Activated T-cell treated with anti-CD3 and anti-CD28 coated beads, Interleukin-2, amount 50 U/mL, for 24 hours (primary cell): ENCODE results near the gene LRRC56.

Experiments
- DNase-seq: peaks from one replicate; pipeline ENCODE4 v3.0.0-alpha.2; 2020
- H3K27ac Mint-ChIP-seq: 2 replicates; pipeline ENCODE4 v1.8.0; 2020; ENCODE audit warnings: mild to moderate bottlenecking, mixed read lengths
- H3K27me3 Mint-ChIP-seq: 2 replicates; pipeline ENCODE4 v1.8.0; 2020; ENCODE audit warnings: mixed read lengths
- H3K36me3 Mint-ChIP-seq: 2 replicates; pipeline ENCODE4 v1.8.0; 2020; ENCODE audit warnings: low read depth, mixed read lengths
- H3K4me1 Mint-ChIP-seq: 2 replicates; pipeline ENCODE4 v1.8.0; 2020; ENCODE audit warnings: low read depth, mixed read lengths
- H3K4me3 Mint-ChIP-seq: 2 replicates; pipeline ENCODE4 v1.8.0; 2020; ENCODE audit warnings: mild to moderate bottlenecking, moderate library complexity, mixed read lengths
- H3K9me3 Mint-ChIP-seq: 2 replicates; pipeline ENCODE4 v1.8.0; 2020; ENCODE audit warnings: mixed read lengths

LRRC56 gene

DNA sequence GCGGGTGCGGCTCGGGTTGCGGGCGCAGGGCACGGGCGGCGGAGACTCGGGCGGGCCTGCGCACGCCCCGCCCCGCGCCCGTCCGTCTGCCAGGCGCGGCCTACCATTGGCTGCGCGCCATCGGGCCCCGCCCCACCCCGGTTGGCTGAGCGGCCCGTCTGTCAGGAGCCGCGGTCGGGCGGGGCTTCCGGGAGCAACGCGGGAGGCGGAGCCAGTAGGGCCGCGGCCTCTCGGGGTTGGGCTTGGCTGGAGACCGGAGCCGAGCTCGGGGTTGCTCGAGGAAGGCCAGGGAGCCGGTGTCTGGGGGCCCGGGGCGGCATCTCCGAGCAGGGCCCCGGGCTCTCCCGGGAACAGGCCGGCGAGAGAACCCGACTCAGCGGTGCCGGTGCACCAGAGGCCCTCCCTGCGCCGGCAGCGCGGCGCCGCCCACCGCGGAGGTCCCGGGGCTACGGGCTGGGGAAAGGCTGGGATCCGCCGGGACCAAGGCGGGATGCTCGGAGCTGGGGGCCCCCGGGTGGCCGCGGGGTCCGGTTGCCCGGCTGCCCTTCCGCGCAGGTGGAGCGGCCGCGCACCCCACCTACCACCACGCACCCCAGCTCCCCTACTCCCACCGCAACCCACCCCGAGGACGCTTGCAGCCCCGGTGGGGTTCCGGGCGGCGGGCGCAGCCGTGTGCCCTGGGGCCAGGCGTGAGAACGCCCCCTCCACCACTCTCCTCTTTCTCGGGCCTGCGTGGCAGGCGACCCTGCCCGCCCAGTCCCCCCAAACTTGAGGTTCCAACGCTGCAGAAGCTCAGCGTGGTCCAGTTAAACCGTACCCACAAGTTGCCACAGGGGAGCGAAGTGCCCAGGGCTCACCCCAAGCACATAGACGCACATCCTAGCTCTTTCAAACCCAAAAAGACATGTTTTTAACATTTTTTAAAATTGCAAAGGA is 1.5 kb upstream of the LRRC56 start, which contains the start of gene HRAS:
Gene HRAS, minus strand, starts transcription at position 58 of the 936 bp plus-strand sequence.
- H3K9me3 Mint-ChIP-seq: no peaks in the 10 kb centered on the region
- peaks cover 22% of the 10 kb centered on the region for H3K4me1 Mint-ChIP-seq
- peak; percentile 97 for DNase-seq
- peak within 1 kb of the TSS; percentile 86 for H3K4me3 Mint-ChIP-seq
- H3K27ac Mint-ChIP-seq: peak within 1 kb of the TSS; percentile 92
- no peaks in the 10 kb centered on the region for H3K27me3 Mint-ChIP-seq
- peaks cover 18% of the 10 kb centered on the region for H3K36me3 Mint-ChIP-seq

- Mint-ChIP-seq H3K36me3 (peaks cover 8% of the 10 kb centered on the region), H3K4me1 (peaks cover 22% of the 10 kb centered on the region), H3K4me3 (peak overlapping the region; percentile 86), H3K27ac (peak overlapping the region; percentile 64), H3K9me3 (no peaks in the 10 kb centered on the region), H3K27me3 (no peaks in the 10 kb centered on the region)
- no peak for DNase-seq
Measured at GRCh38 chr11:537622-538430, 499 bp downstream of the LRRC56 start.

DNA sequence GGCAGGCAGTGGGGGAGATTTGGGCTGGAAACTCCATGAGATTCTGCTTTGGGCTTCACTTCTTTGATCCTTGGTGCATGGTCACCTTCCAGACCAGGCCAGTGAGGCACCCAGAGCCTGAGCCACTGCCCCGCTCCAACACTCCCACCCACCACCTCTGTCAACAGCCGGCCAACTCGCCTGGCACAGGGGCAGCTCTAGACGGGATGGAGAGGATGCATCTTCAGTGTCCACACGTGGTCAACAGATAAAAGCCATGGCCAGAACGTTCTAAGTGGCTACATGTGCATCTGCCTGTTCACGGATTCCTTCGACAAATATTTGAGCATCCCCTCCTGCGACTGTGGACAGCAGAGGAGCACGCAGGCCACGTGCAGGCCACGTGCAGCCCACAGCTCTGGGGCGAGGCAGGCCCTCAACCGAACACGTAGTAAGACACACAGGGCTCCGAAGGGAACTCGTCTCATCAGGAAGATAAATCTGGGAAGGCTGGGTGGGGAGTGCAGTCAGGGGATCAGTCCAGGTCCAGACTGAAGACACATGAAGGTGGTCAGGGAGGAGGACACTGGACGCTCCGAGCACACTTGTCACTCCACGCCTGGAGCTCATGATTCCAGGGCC is 1.2 kb downstream of the LRRC56 start:
- no peak for DNase-seq
- H3K4me3 Mint-ChIP-seq: no peak overlapping the region
- H3K27ac Mint-ChIP-seq: peak overlapping the region; percentile 37
- H3K36me3 Mint-ChIP-seq: peaks cover 5% of the 10 kb centered on the region
- H3K9me3 Mint-ChIP-seq: no peaks in the 10 kb centered on the region
- no peaks in the 10 kb centered on the region for H3K27me3 Mint-ChIP-seq
- peaks cover 22% of the 10 kb centered on the region for H3K4me1 Mint-ChIP-seq

- H3K4me1 Mint-ChIP-seq: peaks cover 18% of the 10 kb centered on the region
- no peaks in the 10 kb centered on the region for H3K27me3 Mint-ChIP-seq
- H3K27ac Mint-ChIP-seq: no peak overlapping the region
- peaks cover 1% of the 10 kb centered on the region for H3K36me3 Mint-ChIP-seq
- no peaks in the 10 kb centered on the region for H3K9me3 Mint-ChIP-seq
- no peak for DNase-seq
- no peak overlapping the region for H3K4me3 Mint-ChIP-seq
Measured at GRCh38 chr11:539971-540481, 2.7 kb downstream of the LRRC56 start.

DNA sequence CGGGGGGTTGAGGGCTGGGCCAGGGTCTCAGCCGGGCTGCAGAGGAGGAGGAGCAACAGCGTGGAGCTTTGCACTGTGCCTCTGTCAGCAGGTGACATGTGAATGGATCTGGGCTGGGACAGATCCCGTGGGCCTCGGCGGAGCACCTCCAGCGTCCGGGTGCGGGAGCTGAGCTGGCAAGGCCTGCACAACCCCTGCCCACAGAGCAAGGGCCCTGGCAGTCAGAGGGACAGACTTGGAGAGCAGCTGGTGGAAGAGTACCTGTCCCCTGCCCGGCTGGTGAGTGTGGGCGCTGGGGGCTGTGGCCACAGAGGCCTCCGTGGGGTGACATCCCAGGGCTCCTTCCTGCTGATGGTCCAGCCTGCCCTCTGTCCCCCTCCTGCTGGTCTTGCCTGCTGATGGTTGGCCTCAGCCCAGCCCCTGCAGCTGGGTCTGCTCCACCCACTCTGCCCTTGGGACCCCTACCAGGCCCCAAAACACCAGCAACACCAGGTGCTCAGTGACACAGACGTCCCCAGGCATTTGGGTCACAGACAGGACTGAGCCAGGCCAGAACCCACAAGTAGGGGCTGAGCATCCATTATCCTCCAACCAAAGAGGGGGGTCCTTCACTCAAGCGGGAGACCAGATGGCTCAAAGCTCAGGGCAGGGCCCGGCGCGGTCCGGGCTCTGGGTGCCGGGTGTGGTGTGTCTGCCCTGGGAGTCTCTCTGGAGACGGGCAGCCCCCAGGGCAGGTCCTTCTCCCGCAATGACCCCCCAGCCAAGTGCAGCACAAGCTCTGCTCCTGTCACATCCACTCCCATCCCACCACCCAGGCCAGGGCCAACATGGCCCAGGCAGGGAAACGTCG is 3.5 kb downstream of the LRRC56 start:
- peaks cover 18% of the 10 kb centered on the region for H3K4me1 Mint-ChIP-seq
- no peak overlapping the region for H3K4me3 Mint-ChIP-seq
- H3K27me3 Mint-ChIP-seq: no peaks in the 10 kb centered on the region
- no peak for DNase-seq
- no peaks in the 10 kb centered on the region for H3K9me3 Mint-ChIP-seq
- peaks cover 1% of the 10 kb centered on the region for H3K36me3 Mint-ChIP-seq
- no peak overlapping the region for H3K27ac Mint-ChIP-seq

DNA sequence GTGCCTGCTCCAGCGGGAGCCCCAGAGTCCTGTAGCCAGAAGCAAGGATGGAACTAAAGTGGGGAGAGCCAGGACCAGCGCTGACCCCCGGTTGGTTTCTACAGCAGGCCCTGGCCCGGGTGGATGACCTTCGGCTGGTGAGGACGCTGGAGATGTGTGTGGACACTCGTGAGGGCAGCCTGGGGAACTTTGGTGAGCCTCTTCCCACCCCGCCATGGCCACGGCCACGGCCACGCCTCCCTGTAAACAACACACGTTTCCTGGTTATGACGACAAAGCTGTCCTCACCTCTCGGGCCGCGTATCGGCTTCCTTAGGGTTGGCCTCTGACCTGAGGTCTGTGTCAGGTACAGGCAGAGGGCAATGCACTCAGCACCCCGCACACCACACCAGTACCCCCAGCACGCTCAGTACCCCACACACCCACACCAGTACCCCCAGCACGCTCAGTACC is 4.1 kb downstream of the LRRC56 start:
- no peak for DNase-seq
- peaks cover 14% of the 10 kb centered on the region for H3K4me1 Mint-ChIP-seq
- H3K36me3 Mint-ChIP-seq: peaks cover 1% of the 10 kb centered on the region
- no peak overlapping the region for H3K4me3 Mint-ChIP-seq
- H3K9me3 Mint-ChIP-seq: no peaks in the 10 kb centered on the region
- no peak overlapping the region for H3K27ac Mint-ChIP-seq
- no peaks in the 10 kb centered on the region for H3K27me3 Mint-ChIP-seq

DNA sequence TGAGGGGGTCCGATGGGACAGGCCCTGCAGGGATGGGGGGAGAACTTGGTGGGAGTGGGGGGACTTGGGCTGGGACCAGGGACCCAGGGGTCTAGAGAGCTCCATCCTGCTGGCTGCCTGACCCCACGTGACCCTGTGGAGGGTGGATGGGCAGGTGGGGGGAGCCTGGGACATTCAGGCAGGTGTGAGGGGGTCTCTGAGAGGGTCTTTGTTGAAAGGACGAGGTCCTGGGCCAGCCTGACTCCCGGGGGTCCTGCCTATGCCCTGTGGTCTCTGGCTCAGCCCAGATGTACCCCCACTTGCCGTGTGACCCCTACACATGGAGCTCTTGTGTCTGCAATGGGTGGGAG is 7.5 kb downstream of the LRRC56 start:
- Mint-ChIP-seq H3K36me3 (peaks cover 1% of the 10 kb centered on the region), H3K4me1 (no peaks in the 10 kb centered on the region), H3K4me3 (no peak overlapping the region), H3K27ac (no peak overlapping the region), H3K27me3 (no peaks in the 10 kb centered on the region), H3K9me3 (no peaks in the 10 kb centered on the region)
- no peak for DNase-seq

GRCh38 chr11:545171-545570 is 7.8 kb downstream of the LRRC56 start:
- Mint-ChIP-seq H3K9me3 (no peaks in the 10 kb centered on the region), H3K4me1 (no peaks in the 10 kb centered on the region), H3K27ac (no peak overlapping the region), H3K27me3 (no peaks in the 10 kb centered on the region), H3K4me3 (no peak overlapping the region), H3K36me3 (peaks cover 1% of the 10 kb centered on the region)
- no peak for DNase-seq

GRCh38 chr11:548700-549603 is 11.6 kb downstream of the LRRC56 start:
- Mint-ChIP-seq H3K27ac (no peak overlapping the region), H3K4me3 (no peak overlapping the region), H3K9me3 (no peaks in the 10 kb centered on the region), H3K36me3 (no peaks in the 10 kb centered on the region), H3K27me3 (no peaks in the 10 kb centered on the region), H3K4me1 (no peaks in the 10 kb centered on the region)
- no peak for DNase-seq

- Mint-ChIP-seq H3K36me3 (no peaks in the 10 kb centered on the region), H3K9me3 (no peaks in the 10 kb centered on the region), H3K4me3 (no peak overlapping the region), H3K27me3 (no peaks in the 10 kb centered on the region), H3K4me1 (no peaks in the 10 kb centered on the region), H3K27ac (no peak overlapping the region)
- DNase-seq: no peak
Measured at GRCh38 chr11:550021-550745, 12.9 kb downstream of the LRRC56 start.

DNA sequence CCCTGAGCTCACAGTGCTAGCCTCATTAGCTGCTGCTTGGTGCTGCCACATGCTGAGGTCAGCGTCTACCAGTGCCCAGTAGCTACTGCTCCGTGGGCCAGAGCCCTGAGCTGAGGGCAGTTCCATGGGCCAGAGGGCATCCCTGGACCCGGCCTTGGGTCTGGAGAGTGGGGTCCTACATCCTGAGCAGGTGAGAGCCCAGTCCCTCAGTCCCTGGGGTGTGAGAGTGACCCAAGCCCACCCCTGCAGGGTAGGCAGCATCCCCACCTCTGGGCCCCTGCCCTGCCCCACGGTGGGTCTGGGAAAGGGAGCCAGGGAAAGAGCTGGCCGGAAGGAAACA is 13.4 kb downstream of the LRRC56 start:
- no peaks in the 10 kb centered on the region for H3K9me3 Mint-ChIP-seq
- DNase-seq: no peak
- H3K4me1 Mint-ChIP-seq: no peaks in the 10 kb centered on the region
- no peak overlapping the region for H3K27ac Mint-ChIP-seq
- H3K27me3 Mint-ChIP-seq: no peaks in the 10 kb centered on the region
- H3K36me3 Mint-ChIP-seq: no peaks in the 10 kb centered on the region
- H3K4me3 Mint-ChIP-seq: no peak overlapping the region

- Mint-ChIP-seq H3K27me3 (no peaks in the 10 kb centered on the region), H3K4me1 (no peaks in the 10 kb centered on the region), H3K9me3 (no peaks in the 10 kb centered on the region), H3K36me3 (no peaks in the 10 kb centered on the region), H3K4me3 (no peak overlapping the region), H3K27ac (no peak overlapping the region)
- DNase-seq: no peak
Measured at GRCh38 chr11:551131-551530, 13.8 kb downstream of the LRRC56 start.
